Neural progenitor cell (in vitro differentiated cells): Measurements from ENCODE around the gene ITGBL1. TPM values are rescaled to one million over a fixed set of nuclear protein-coding genes. Genes with fewer than 3 reads are reported as not detected.

Source experiments
- DNase-seq: peaks from one replicate; pipeline ENCODE4 v3.0.0-alpha.2; 2016; ENCODE audit warnings: low spot score
- H2AFZ ChIP-seq: fragments of 200-600 bp; sonication (generic); replicated peaks from 2 replicates; pipeline ENCODE4 v1.6.1; 2016; ENCODE audit warnings: antibody characterized with exemption
- H3F3A ChIP-seq: fragments of 200-600 bp; sonication (generic); 2 replicates; pipeline ENCODE4 v1.6.1; 2016; ENCODE audit warnings: antibody characterized with exemption, low read depth
- H3K27ac ChIP-seq: fragments of 200-600 bp; sonication (generic); 2 replicates; pipeline ENCODE4 v1.5.1; 2016; ENCODE audit warnings: mild to moderate bottlenecking
- H3K27me3 ChIP-seq: fragments of 200-600 bp; sonication (generic); 2 replicates; pipeline ENCODE4 v1.6.1; 2016; ENCODE audit warnings: mild to moderate bottlenecking, moderate library complexity
- H3K36me3 ChIP-seq: fragments of 200-600 bp; sonication (generic); 2 replicates; pipeline ENCODE4 v1.5.1; 2016
- H3K4me1 ChIP-seq: fragments of 200-600 bp; sonication (generic); 2 replicates; pipeline ENCODE4 v1.6.1; 2016; ENCODE audit warnings: mixed run types
- H3K4me2 ChIP-seq: fragments of 200-600 bp; sonication (generic); 2 replicates; pipeline ENCODE4 v1.6.1; 2016
- H3K4me3 ChIP-seq: fragments of 200-600 bp; sonication (generic); 2 replicates; pipeline ENCODE4 v1.5.1; 2016
- H3K79me2 ChIP-seq: fragments of 200-600 bp; sonication (generic); 2 replicates; pipeline ENCODE4 v1.6.1; 2016; ENCODE audit warnings: low read depth
- H3K9ac ChIP-seq: fragments of 200-600 bp; sonication (generic); 2 replicates; pipeline ENCODE4 v1.6.1; 2016
- H3K9me3 ChIP-seq: fragments of 200-600 bp; sonication (generic); 2 replicates; pipeline ENCODE4 v1.5.1; 2016; ENCODE audit warnings: low read depth
- H4K20me1 ChIP-seq: fragments of 200-600 bp; sonication (generic); 2 replicates; pipeline ENCODE4 v1.6.1; 2016; ENCODE audit warnings: low read depth
- H3K27ac Mint-ChIP-seq: 3 replicates; pipeline ENCODE4 v1.8.0; 2021; ENCODE audit warnings: mixed read lengths
- H3K27me3 Mint-ChIP-seq: 2 replicates; pipeline ENCODE4 v1.8.0; 2022; ENCODE audit warnings: low read depth, mild to moderate bottlenecking, inconsistent platforms, moderate library complexity, mixed read lengths; ENCODE audit not compliant: insufficient read depth
- H3K36me3 Mint-ChIP-seq: 3 replicates; pipeline ENCODE4 v1.8.0; 2021; ENCODE audit warnings: mixed read lengths
- H3K4me1 Mint-ChIP-seq: 3 replicates; pipeline ENCODE4 v1.8.0; 2021; ENCODE audit warnings: mixed read lengths
- H3K4me3 Mint-ChIP-seq: 3 replicates; pipeline ENCODE4 v1.8.0; 2021; ENCODE audit warnings: mild to moderate bottlenecking, moderate library complexity, mixed read lengths
- H3K9me3 Mint-ChIP-seq: 3 replicates; pipeline ENCODE4 v1.8.0; 2020; ENCODE audit warnings: mixed read lengths
- EZH2 ChIP-seq: fragments of 200-600 bp; sonication (generic); IDR thresholded peaks from 2 replicates; pipeline ENCODE4 v1.6.1; 2017; ENCODE audit warnings: antibody characterized with exemption, mild to moderate bottlenecking, moderate library complexity
- EZH2phosphoT487 ChIP-seq: fragments of 200-600 bp; sonication (generic); IDR thresholded peaks from 2 replicates; pipeline ENCODE4 v1.6.1; 2017; ENCODE audit warnings: antibody characterized with exemption
- total RNA-seq: library from RNA; depleted of rRNA; stranded (reverse); fragments of >200 nt; gene quantifications from 2 replicates; pipeline ENCODE4 v1.2.3, GENCODE V29; 2015; ENCODE audit warnings: low replicate concordance
- TF ChIP-seq, protein P1 (sequence below): fragments of 200-600 bp; sonication (generic); IDR thresholded peaks from 2 replicates; pipeline ENCODE4 v1.5.1; 2017; ENCODE audit warnings: antibody characterized with exemption, mild to moderate bottlenecking

ITGBL1 gene
- total RNA-seq, 1 donor from 2014 or later = not detected

DNA sequence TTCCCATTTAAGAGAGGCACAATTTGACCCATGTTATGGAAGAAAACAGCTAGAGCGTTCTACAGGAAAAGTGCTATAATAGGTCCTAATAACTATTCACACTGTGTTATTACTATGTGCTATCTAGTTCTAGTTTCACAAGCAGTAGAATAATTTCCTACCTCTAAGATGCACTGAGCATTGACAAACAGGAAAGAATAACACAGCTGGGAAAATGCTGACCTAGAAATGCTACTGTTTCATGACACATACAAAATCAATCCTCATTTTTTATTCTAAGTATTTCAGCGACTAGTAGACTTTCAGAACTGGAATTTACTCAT lies 259.5 kb downstream of the ITGBL1 start:
- Histone ChIP-seq H3K27me3 (no peaks in the 10 kb centered on the region), H3K4me1 (no peaks in the 10 kb centered on the region), H3F3A (no peaks in the 10 kb centered on the region), H3K9me3 (no peaks in the 10 kb centered on the region), H3K27ac (no peak overlapping the region), H3K4me2 (no peak overlapping the region), H3K4me3 (no peak overlapping the region), H3K36me3 (no peaks in the 10 kb centered on the region), H3K79me2 (no peaks in the 10 kb centered on the region), H2AFZ (no peak overlapping the region), H4K20me1 (no peaks in the 10 kb centered on the region), H3K9ac (no peak overlapping the region)
- H3K4me3 Mint-ChIP-seq = no peak overlapping the region
- H3K27ac Mint-ChIP-seq = no peak overlapping the region
- H3K4me1 Mint-ChIP-seq = peaks cover 3% of the 10 kb centered on the region
- H3K9me3 Mint-ChIP-seq = peaks cover 2% of the 10 kb centered on the region
- no peak for DNase-seq
- no peaks in the 10 kb centered on the region for H3K27me3 Mint-ChIP-seq
- no peak for TF ChIP-seq EZH2
- no peaks in the 10 kb centered on the region for H3K36me3 Mint-ChIP-seq

DNA sequence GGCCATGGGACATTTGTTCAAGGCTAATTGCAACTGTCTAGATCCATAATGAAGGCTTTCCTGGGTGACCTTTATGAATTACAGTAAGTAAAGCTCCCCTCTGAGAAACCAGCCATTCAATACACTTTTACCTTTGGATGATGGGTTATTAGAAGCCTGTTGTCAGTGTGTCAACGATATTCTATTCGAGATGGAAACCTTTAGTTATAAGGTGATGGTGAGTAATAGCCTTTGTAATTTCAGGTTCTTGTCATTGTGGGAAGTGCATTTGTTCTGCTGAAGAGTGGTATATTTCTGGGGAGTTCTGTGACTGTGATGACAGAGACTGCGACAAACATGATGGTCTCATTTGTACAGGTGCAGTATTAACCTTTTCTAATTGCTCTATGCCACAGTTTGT lies 261.7 kb downstream of the ITGBL1 start:
- H3K4me3 ChIP-seq = no peak overlapping the region

DNA sequence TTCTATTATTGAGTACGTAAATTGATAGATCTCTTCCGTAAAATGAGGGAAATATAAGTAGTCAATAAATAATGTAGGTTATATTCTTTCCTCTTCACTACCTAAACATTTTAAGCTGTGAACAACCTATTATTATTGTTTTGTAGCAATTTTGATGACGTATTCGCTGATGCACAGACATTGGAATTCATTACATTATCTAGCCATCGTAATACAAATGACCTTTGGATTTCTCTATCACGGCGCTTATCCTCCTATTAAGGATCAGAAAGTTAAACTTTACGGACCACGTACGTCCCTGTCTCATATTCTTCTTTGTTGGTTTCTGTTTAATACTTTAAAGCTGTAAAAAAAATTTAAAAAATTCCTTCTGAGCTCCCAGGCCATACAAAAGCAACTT lies 264.9 kb downstream of the ITGBL1 start:
- Histone ChIP-seq H3K27me3 (no peaks in the 10 kb centered on the region), H3K4me3 (no peak overlapping the region), H3K4me1 (no peaks in the 10 kb centered on the region), H3K79me2 (no peaks in the 10 kb centered on the region), H3F3A (no peaks in the 10 kb centered on the region), H3K9me3 (no peaks in the 10 kb centered on the region), H4K20me1 (no peaks in the 10 kb centered on the region), H3K36me3 (no peaks in the 10 kb centered on the region), H2AFZ (no peak overlapping the region), H3K27ac (no peak overlapping the region), H3K4me2 (no peak overlapping the region), H3K9ac (no peak overlapping the region)
- Mint-ChIP-seq H3K4me1 (no peaks in the 10 kb centered on the region), H3K36me3 (no peaks in the 10 kb centered on the region), H3K27me3 (no peaks in the 10 kb centered on the region), H3K27ac (no peak overlapping the region), H3K4me3 (no peak overlapping the region), H3K9me3 (no peaks in the 10 kb centered on the region)
- DNase-seq = no peak
- TF ChIP-seq, protein P1, sequence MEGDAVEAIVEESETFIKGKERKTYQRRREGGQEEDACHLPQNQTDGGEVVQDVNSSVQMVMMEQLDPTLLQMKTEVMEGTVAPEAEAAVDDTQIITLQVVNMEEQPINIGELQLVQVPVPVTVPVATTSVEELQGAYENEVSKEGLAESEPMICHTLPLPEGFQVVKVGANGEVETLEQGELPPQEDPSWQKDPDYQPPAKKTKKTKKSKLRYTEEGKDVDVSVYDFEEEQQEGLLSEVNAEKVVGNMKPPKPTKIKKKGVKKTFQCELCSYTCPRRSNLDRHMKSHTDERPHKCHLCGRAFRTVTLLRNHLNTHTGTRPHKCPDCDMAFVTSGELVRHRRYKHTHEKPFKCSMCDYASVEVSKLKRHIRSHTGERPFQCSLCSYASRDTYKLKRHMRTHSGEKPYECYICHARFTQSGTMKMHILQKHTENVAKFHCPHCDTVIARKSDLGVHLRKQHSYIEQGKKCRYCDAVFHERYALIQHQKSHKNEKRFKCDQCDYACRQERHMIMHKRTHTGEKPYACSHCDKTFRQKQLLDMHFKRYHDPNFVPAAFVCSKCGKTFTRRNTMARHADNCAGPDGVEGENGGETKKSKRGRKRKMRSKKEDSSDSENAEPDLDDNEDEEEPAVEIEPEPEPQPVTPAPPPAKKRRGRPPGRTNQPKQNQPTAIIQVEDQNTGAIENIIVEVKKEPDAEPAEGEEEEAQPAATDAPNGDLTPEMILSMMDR = no peak
- TF ChIP-seq EZH2phosphoT487 = no peak
- TF ChIP-seq EZH2 = no peak

More for the DNA sequence above, 261.7 kb downstream of the ITGBL1 start:
- no peak for DNase-seq
- no peaks in the 10 kb centered on the region for H3K4me1 Mint-ChIP-seq
- no peak overlapping the region for H3K4me2 ChIP-seq
- H3K36me3 ChIP-seq = no peaks in the 10 kb centered on the region
- H2AFZ ChIP-seq = no peak overlapping the region
- H4K20me1 ChIP-seq = no peaks in the 10 kb centered on the region
- no peak overlapping the region for H3K27ac Mint-ChIP-seq
- H3K36me3 Mint-ChIP-seq = no peaks in the 10 kb centered on the region
- H3K79me2 ChIP-seq = no peaks in the 10 kb centered on the region
- no peaks in the 10 kb centered on the region for H3F3A ChIP-seq
- no peaks in the 10 kb centered on the region for H3K9me3 ChIP-seq
- no peak overlapping the region for H3K9ac ChIP-seq
- H3K4me3 Mint-ChIP-seq = no peak overlapping the region
- H3K4me1 ChIP-seq = no peaks in the 10 kb centered on the region
- H3K27me3 ChIP-seq = no peaks in the 10 kb centered on the region
- no peak overlapping the region for H3K27ac ChIP-seq
- TF ChIP-seq, protein P1 = no peak
- TF ChIP-seq EZH2phosphoT487 (no peak), EZH2 (no peak)
- no peaks in the 10 kb centered on the region for H3K9me3 Mint-ChIP-seq
- H3K27me3 Mint-ChIP-seq = no peaks in the 10 kb centered on the region

DNA sequence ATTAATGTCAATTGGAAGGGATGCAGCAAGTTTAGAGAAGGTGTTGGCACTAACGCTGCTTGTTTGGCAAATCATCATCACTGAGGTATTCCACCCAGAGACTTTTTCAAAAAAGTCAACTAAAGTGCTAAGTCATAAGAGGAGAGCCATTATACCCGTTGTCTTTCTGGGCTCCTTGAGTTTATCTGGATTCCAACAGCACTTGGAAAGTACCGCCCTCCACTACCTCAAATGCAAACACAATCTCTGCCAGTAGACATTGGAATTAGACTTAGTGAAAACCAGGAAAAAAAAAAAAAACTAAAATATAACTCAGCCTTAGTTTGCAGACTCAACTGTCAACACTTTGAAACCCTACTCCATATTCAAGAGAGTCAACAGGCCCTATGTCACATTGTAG lies 266.0 kb downstream of the ITGBL1 start:
- H3K9me3 ChIP-seq = no peaks in the 10 kb centered on the region
- H4K20me1 ChIP-seq = no peaks in the 10 kb centered on the region
- no peak overlapping the region for H3K4me2 ChIP-seq
- no peak overlapping the region for H2AFZ ChIP-seq
- H3K4me3 ChIP-seq = no peak overlapping the region
- H3K36me3 ChIP-seq = no peaks in the 10 kb centered on the region
- Mint-ChIP-seq H3K4me1 (no peaks in the 10 kb centered on the region), H3K27me3 (no peaks in the 10 kb centered on the region), H3K9me3 (no peaks in the 10 kb centered on the region), H3K4me3 (no peak overlapping the region), H3K27ac (no peak overlapping the region), H3K36me3 (no peaks in the 10 kb centered on the region)
- no peak overlapping the region for H3K27ac ChIP-seq
- DNase-seq = no peak
- no peaks in the 10 kb centered on the region for H3F3A ChIP-seq
- H3K27me3 ChIP-seq = no peaks in the 10 kb centered on the region
- no peaks in the 10 kb centered on the region for H3K4me1 ChIP-seq
- H3K79me2 ChIP-seq = no peaks in the 10 kb centered on the region
- TF ChIP-seq EZH2phosphoT487 (no peak), EZH2 (no peak)
- TF ChIP-seq, protein P1 = no peak
- no peak overlapping the region for H3K9ac ChIP-seq
